Caco-2 (cell line): ENCODE measurements around the gene CACNA1I. TPM values are rescaled to one million over a fixed set of nuclear protein-coding genes. Genes with fewer than 3 reads are reported as not detected.

Experiments used
- BruUV-seq: library from RNA; stranded (reverse); fragments of 400-500 nt; replicated peaks from 2 replicates; lab custom pipeline; 2021; lab: Mats Ljungman, UMichigan
- CTCF ChIA-PET: fragments of 300-600 bp; sonication (Branson Sonifier 250); formaldehyde crosslinking; loops from one replicate; lab custom pipeline; 2022; ENCODE audit warnings: antibody characterized with exemption; lab: Charles Lee
- POLR2A ChIA-PET: fragments of 300-600 bp; sonication (Branson Sonifier 250); formaldehyde crosslinking; loops from one replicate; lab custom pipeline; 2022; ENCODE audit warnings: antibody characterized with exemption; lab: Charles Lee
- DNase-seq, 2 experiments: peaks; one replicate each; pipeline versions ENCODE4 v3.0.0 to v3.0.0-alpha.2; 2020 to 2022
- H3K27me3 ChIP-seq: replicated peaks from 2 replicates; pipeline ENCODE4 v1.6.0; 2011; ENCODE audit warnings: low read length; ENCODE audit not compliant: control insufficient read depth, insufficient read depth
- H3K36me3 ChIP-seq: 2 replicates; pipeline ENCODE4 v1.5.1; 2011; ENCODE audit warnings: low read length; ENCODE audit not compliant: control insufficient read depth, insufficient read depth
- H3K4me1 ChIP-seq: fragments of 250-450 bp; sonication (Bioruptor Pico); 2 replicates; pipeline ENCODE4 v1.5.1; 2020; ENCODE audit warnings: mild to moderate bottlenecking
- H3K4me3 ChIP-seq: 2 replicates; pipeline ENCODE4 v1.5.1; 2011; ENCODE audit warnings: low read depth, mild to moderate bottlenecking, control low read depth, low read length
- H3K9me3 ChIP-seq: fragments of 250-450 bp; sonication (Bioruptor Pico); 2 replicates; pipeline ENCODE4 v1.5.1; 2020; ENCODE audit warnings: mild to moderate bottlenecking, moderate library complexity
- H3K27ac Mint-ChIP-seq: one replicate; pipeline ENCODE4 v1.8.0; 2022; ENCODE audit warnings: mixed read lengths; ENCODE audit not compliant: unreplicated experiment
- H3K27me3 Mint-ChIP-seq: one replicate; pipeline ENCODE4 v1.8.0; 2022; ENCODE audit warnings: mixed read lengths; ENCODE audit not compliant: insufficient read depth, unreplicated experiment
- H3K36me3 Mint-ChIP-seq: one replicate; pipeline ENCODE4 v1.8.0; 2022; ENCODE audit warnings: mild to moderate bottlenecking, mixed read lengths; ENCODE audit not compliant: insufficient read depth, unreplicated experiment
- H3K4me1 Mint-ChIP-seq: one replicate; pipeline ENCODE4 v1.8.0; 2022; ENCODE audit warnings: low read depth, mixed read lengths; ENCODE audit not compliant: unreplicated experiment
- H3K4me3 Mint-ChIP-seq: one replicate; pipeline ENCODE4 v1.8.0; 2022; ENCODE audit warnings: mild to moderate bottlenecking, moderate library complexity, mixed read lengths; ENCODE audit not compliant: unreplicated experiment
- H3K9me3 Mint-ChIP-seq: one replicate; pipeline ENCODE4 v1.8.0; 2022; ENCODE audit warnings: mixed read lengths; ENCODE audit not compliant: unreplicated experiment
- CTCF ChIP-seq, 2 experiments: fragments of 200-600 bp in 1 of 2; IDR thresholded peaks; 1 replicate in 1 of 2; 2 replicates in 1 of 2; pipeline versions ENCODE4 v1.5.1 to v1.8.0; 2011 to 2022; ENCODE audit warnings: antibody characterized with exemption in 1 of 2, control low read depth in 1 of 2, inconsistent platforms in 1 of 2, low read depth in 1 of 2, low read length in 1 of 2, mild to moderate bottlenecking in 1 of 2, moderate library complexity in 1 of 2; ENCODE audit not compliant: insufficient read depth in 1 of 2, severe bottlenecking in 1 of 2, unreplicated experiment in 1 of 2
- intact Hi-C: fragments of 100-400 bp; cut with micrococcal nuclease; formaldehyde crosslinking; loops from one replicate; pipeline ENCODE4 v1.10.0; 2022; ENCODE audit not compliant: unreplicated experiment
- total RNA-seq: library from RNA; stranded (reverse); gene quantifications from 2 replicates; pipeline ENCODE4 v1.2.3, GENCODE V29; 2022

CACNA1I gene
- total RNA-seq, 1 experiment from 2014 or later: not detected

GRCh38 chr22:39534591-39535356, 35.8 kb upstream of the CACNA1I start:
- Mint-ChIP-seq H3K27ac (no peak overlapping the region), H3K4me1 (peaks cover 18% of the 10 kb centered on the region), H3K27me3 (no peaks in the 10 kb centered on the region), H3K9me3 (no peaks in the 10 kb centered on the region), H3K4me3 (no peak overlapping the region), H3K36me3 (peaks cover 31% of the 10 kb centered on the region)
- intact Hi-C loops: loop anchor here (1.0 to 5.0 kb wide), 3 partner anchors 42 to 502 kb away; no protein-coding TSS in a partner anchor
- Histone ChIP-seq H3K4me3 (no peak overlapping the region), H3K9me3 (no peaks in the 10 kb centered on the region), H3K36me3 (peaks cover under 1% of the 10 kb centered on the region), H3K4me1 (0 out of 2 replicates have a peak, but pooled peaks cover 13% of the 10 kb centered on the region), H3K27me3 (no peaks in the 10 kb centered on the region)
- ChIA-PET CTCF (interaction anchor here (0.6 to 1.8 kb wide), 8 partner anchors 21 to 1851 kb away, joined by 3 to 13 read pairs (median 5); no protein-coding TSS in a partner anchor), POLR2A (interaction anchor here (0.6 kb wide), 1 partner anchor 744 kb away, joined by 3 read pairs; no protein-coding TSS in a partner anchor)
- peak; percentile 81 to 89 for DNase-seq
- no TSS peak for BruUV-seq
- peak; percentile 89 to 94 for TF ChIP-seq CTCF (IDR thresholded peaks at IDR 0.05; ENCODE audit: insufficient read depth in 1 of 2, low read depth in 1 of 2, low read length in 1 of 2, severe bottlenecking in 1 of 2, unreplicated experiment in 1 of 2)

GRCh38 chr22:39535357-39535725, 35.2 kb upstream of the CACNA1I start:
- peaks cover 18% of the 10 kb centered on the region for H3K4me1 Mint-ChIP-seq
- H3K9me3 Mint-ChIP-seq: no peaks in the 10 kb centered on the region
- no peak for DNase-seq
- no peaks in the 10 kb centered on the region for H3K27me3 ChIP-seq
- peaks cover 25% of the 10 kb centered on the region for H3K36me3 Mint-ChIP-seq
- H3K27ac Mint-ChIP-seq: no peak overlapping the region
- CTCF ChIA-PET: interaction anchor here (0.6 to 1.8 kb wide), 6 partner anchors 20 to 509 kb away, joined by 3 to 13 read pairs (median 5); no protein-coding TSS in a partner anchor
- POLR2A ChIA-PET: interaction anchor here (0.6 kb wide), 1 partner anchor 743 kb away, joined by 3 read pairs; no protein-coding TSS in a partner anchor
- H3K9me3 ChIP-seq: no peaks in the 10 kb centered on the region
- no peak overlapping the region for H3K4me3 Mint-ChIP-seq
- BruUV-seq: no TSS peak
- H3K36me3 ChIP-seq: no peaks in the 10 kb centered on the region
- 0 out of 2 replicates have a peak, but pooled peaks cover 13% of the 10 kb centered on the region for H3K4me1 ChIP-seq
- intact Hi-C loops: loop anchor here (2.0 kb wide), 1 partner anchor 501 kb away; no protein-coding TSS in a partner anchor
- no peaks in the 10 kb centered on the region for H3K27me3 Mint-ChIP-seq
- H3K4me3 ChIP-seq: no peak overlapping the region
- TF ChIP-seq CTCF (IDR thresholded peaks at IDR 0.05; ENCODE audit: insufficient read depth in 1 of 2, low read depth in 1 of 2, low read length in 1 of 2, severe bottlenecking in 1 of 2, unreplicated experiment in 1 of 2): no peak

GRCh38 chr22:39535831-39536449, 34.6 kb upstream of the CACNA1I start:
- Histone ChIP-seq H3K4me3 (no peak overlapping the region), H3K4me1 (0 out of 2 replicates have a peak, but pooled peaks cover 13% of the 10 kb centered on the region), H3K27me3 (no peaks in the 10 kb centered on the region), H3K36me3 (no peaks in the 10 kb centered on the region), H3K9me3 (no peaks in the 10 kb centered on the region)
- no TSS peak for BruUV-seq
- Mint-ChIP-seq H3K4me3 (no peak overlapping the region), H3K36me3 (peaks cover 19% of the 10 kb centered on the region), H3K27ac (no peak overlapping the region), H3K4me1 (peaks cover 12% of the 10 kb centered on the region), H3K27me3 (no peaks in the 10 kb centered on the region), H3K9me3 (no peaks in the 10 kb centered on the region)
- ChIA-PET CTCF (no interaction called here), POLR2A (no interaction called here)
- DNase-seq: no peak
- no peak for TF ChIP-seq CTCF (IDR thresholded peaks at IDR 0.05; ENCODE audit: insufficient read depth in 1 of 2, low read depth in 1 of 2, low read length in 1 of 2, severe bottlenecking in 1 of 2, unreplicated experiment in 1 of 2)
- intact Hi-C loops: loop anchor here (2.0 kb wide), 1 partner anchor 501 kb away; no protein-coding TSS in a partner anchor
